ENCODE results near the gene DNHD1. TPM values are rescaled to one million over a fixed set of nuclear protein-coding genes. Genes with fewer than 3 reads are reported as not detected.
A peak's percentile ranks its signal among the peaks of the same experiment; 100 is the strongest.
"Not testable (repeated sequence)": the region's sequence is repeated elsewhere in the genome, so short reads cannot be mapped to it uniquely, and the experiment has no call there.

DNHD1 gene
- total RNA-seq, 2 donors from 2014 or later = 4.4 to 7.6 TPM

- ATAC-seq (peak; percentile 50 to 63), DNase-seq (no peak)
- intact Hi-C loops (cut with DNase I) = no loop called here
Measured at GRCh38 chr11:6516865-6517264, 19.8 kb downstream of the DNHD1 start.

- intact Hi-C loops (cut with DNase I) = no loop called here
- no peak for DNase-seq
- ATAC-seq = no peak
Measured at GRCh38 chr11:6520265-6520664, 23.2 kb downstream of the DNHD1 start.

- ATAC-seq; intact Hi-C loops (cut with DNase I); DNase-seq: not testable (repeated sequence)
Measured at GRCh38 chr11:6521946-6522345, 24.9 kb downstream of the DNHD1 start.

GRCh38 chr11:6523253-6523652 is 26.2 kb downstream of the DNHD1 start:
- DNase-seq (no peak), ATAC-seq (no peak)
- intact Hi-C loops (cut with DNase I) = no loop called here

- DNase-seq (no peak), ATAC-seq (no peak)
- intact Hi-C loops (cut with DNase I) = no loop called here
Measured at GRCh38 chr11:6526411-6527135, 29.5 kb downstream of the DNHD1 start.

GRCh38 chr11:6529266-6529665 is 32.2 kb downstream of the DNHD1 start:
- ATAC-seq (no peak), DNase-seq (no peak)
- intact Hi-C loops (cut with DNase I) = no loop called here

GRCh38 chr11:6530848-6531247 is 33.8 kb downstream of the DNHD1 start:
- ATAC-seq (no peak), DNase-seq (no peak)
- intact Hi-C loops (cut with DNase I) = loop anchor here (2.0 to 10.0 kb wide), 3 partner anchors 151 to 176 kb away; partner anchors contain the start of gene MRPL17 (in 2 of the 2)

GRCh38 chr11:6531267-6531752 is 34.2 kb downstream of the DNHD1 start:
- DNase-seq (no peak), ATAC-seq (peak; percentile 67 to 71)
- intact Hi-C loops (cut with DNase I) = loop anchor here (2.0 to 10.0 kb wide), 3 partner anchors 151 to 175 kb away; partner anchors contain the start of gene MRPL17 (in 2 of the 2)

GRCh38 chr11:6538456-6538855 is 41.4 kb downstream of the DNHD1 start:
- no peak for DNase-seq
- intact Hi-C loops (cut with DNase I) = loop anchor here in 1 of 2 donors (10.0 kb wide), 1 partner anchor 146 kb away; the partner anchor contains the start of gene MRPL17
- ATAC-seq = no peak

GRCh38 chr11:6538945-6539344 is 41.9 kb downstream of the DNHD1 start:
- ATAC-seq (no peak), DNase-seq (no peak)
- intact Hi-C loops (cut with DNase I) = loop anchor here in 1 of 2 donors (10.0 kb wide), 1 partner anchor 146 kb away; the partner anchor contains the start of gene MRPL17

GRCh38 chr11:6539748-6540268 is 42.7 kb downstream of the DNHD1 start:
- DNase-seq (no peak), ATAC-seq (peak in 1 of 2 donors; percentile 15)
- intact Hi-C loops (cut with DNase I) = loop anchor here in 1 of 2 donors (10.0 kb wide), 1 partner anchor 145 kb away; the partner anchor contains the start of gene MRPL17

GRCh38 chr11:6541356-6541755 is 44.3 kb downstream of the DNHD1 start:
- ATAC-seq (no peak), DNase-seq (no peak)
- intact Hi-C loops (cut with DNase I) = no loop called here

GRCh38 chr11:6542727-6543126 is 45.6 kb downstream of the DNHD1 start:
- ATAC-seq (no peak), DNase-seq (no peak)
- intact Hi-C loops (cut with DNase I) = no loop called here

- peak in 1 of 2 donors; percentile 51 for ATAC-seq
- intact Hi-C loops (cut with DNase I) = no loop called here
Measured at GRCh38 chr11:6544921-6545850, 48.1 kb downstream of the DNHD1 start.

GRCh38 chr11:6545917-6546605 is 49.0 kb downstream of the DNHD1 start:
- ATAC-seq (peak; percentile 77 to 87), DNase-seq (no peak)
- intact Hi-C loops (cut with DNase I) = no loop called here

More at GRCh38 chr11:6544921-6545850, 48.1 kb downstream of the DNHD1 start:
- no peak for DNase-seq

- no peak for DNase-seq
- intact Hi-C loops (cut with DNase I) = no loop called here
- no peak for ATAC-seq
Measured at GRCh38 chr11:6546735-6547134, 49.7 kb downstream of the DNHD1 start.

GRCh38 chr11:6547177-6547576 is 50.1 kb downstream of the DNHD1 start:
- intact Hi-C loops (cut with DNase I) = no loop called here
- no peak for ATAC-seq

GRCh38 chr11:6548121-6548520 is 51.0 kb downstream of the DNHD1 start:
- DNase-seq (no peak), ATAC-seq (no peak)
- intact Hi-C loops (cut with DNase I) = no loop called here

More at GRCh38 chr11:6547177-6547576, 50.1 kb downstream of the DNHD1 start:
- no peak for DNase-seq

- DNase-seq (no peak), ATAC-seq (no peak)
- intact Hi-C loops (cut with DNase I) = no loop called here
Measured at GRCh38 chr11:6548641-6549040, 51.6 kb downstream of the DNHD1 start.

All from left cardiac atrium (tissue), 4 donors.